ENCODE results near the gene MED12L. TPM values are rescaled to one million over a fixed set of nuclear protein-coding genes. Genes with fewer than 3 reads are reported as not detected.

Gene MED12L
- total and polyA plus RNA-seq, 9 donors, result 0.15 to 2.4 (median 0.75) TPM

- intact Hi-C loops (cut with DNase I), result no loop called here
- H3K4me3 ChIP-seq, result no peak overlapping the region
- H3K27me3 ChIP-seq, result no peaks in the 10 kb centered on the region
- no peaks in the 10 kb centered on the region for H3K9me3 ChIP-seq
- H3K4me1 ChIP-seq (ENCODE audit: insufficient read depth), result no peaks in the 10 kb centered on the region
- DNase-seq, result no peak
- H3K36me3 ChIP-seq, result no peaks in the 10 kb centered on the region
- no peak for TF ChIP-seq CTCF (IDR thresholded peaks at IDR 0.05)
- TF ChIP-seq POLR2A (IDR thresholded peaks at IDR 0.05), result no peak
- TF ChIP-seq EP300 (IDR thresholded peaks at IDR 0.05), result no peak
- H3K27ac ChIP-seq, result no peak overlapping the region
Observed at GRCh38 chr3:151318313-151318712, 232.8 kb downstream of the MED12L start.

GRCh38 chr3:151318991-151319390 is 233.5 kb downstream of the MED12L start:
- Histone ChIP-seq H3K27me3 (no peaks in the 10 kb centered on the region), H3K36me3 (no peaks in the 10 kb centered on the region), H3K9me3 (no peaks in the 10 kb centered on the region), H3K4me3 (no peak overlapping the region), H3K4me1 (ENCODE audit: insufficient read depth) (no peaks in the 10 kb centered on the region), H3K27ac (no peak overlapping the region)
- 88 to 93% (median 89%) methylated on average over 7 of the region's 7 CpGs for WGBS, 3 donors
- intact Hi-C loops (cut with DNase I), result no loop called here
- no peak for DNase-seq
- no peak for TF ChIP-seq CTCF (IDR thresholded peaks at IDR 0.05)
- no peak for TF ChIP-seq POLR2A (IDR thresholded peaks at IDR 0.05)
- TF ChIP-seq EP300 (IDR thresholded peaks at IDR 0.05), result no peak

GRCh38 chr3:151319628-151320027 is 234.2 kb downstream of the MED12L start:
- Histone ChIP-seq H3K36me3 (no peaks in the 10 kb centered on the region), H3K4me1 (ENCODE audit: insufficient read depth) (no peaks in the 10 kb centered on the region), H3K4me3 (no peak overlapping the region), H3K27ac (no peak overlapping the region), H3K9me3 (no peaks in the 10 kb centered on the region), H3K27me3 (no peaks in the 10 kb centered on the region)
- intact Hi-C loops (cut with DNase I), result no loop called here
- WGBS, 3 donors, result 72 to 81% (median 75%) methylated on average over 4 of the region's 4 CpGs
- no peak for DNase-seq
- no peak for TF ChIP-seq EP300 (IDR thresholded peaks at IDR 0.05)
- TF ChIP-seq CTCF (IDR thresholded peaks at IDR 0.05), result no peak
- no peak for TF ChIP-seq POLR2A (IDR thresholded peaks at IDR 0.05)

- intact Hi-C loops (cut with DNase I), result no loop called here
- Histone ChIP-seq H3K4me1 (ENCODE audit: insufficient read depth) (no peaks in the 10 kb centered on the region), H3K27me3 (no peaks in the 10 kb centered on the region), H3K27ac (no peak overlapping the region), H3K4me3 (no peak overlapping the region), H3K9me3 (no peaks in the 10 kb centered on the region), H3K36me3 (no peaks in the 10 kb centered on the region)
- WGBS, 3 donors, result 71 to 87% (median 80%) methylated on average over 2 of the region's 2 CpGs
- no peak for DNase-seq
- TF ChIP-seq CTCF (IDR thresholded peaks at IDR 0.05) (no peak), POLR2A (IDR thresholded peaks at IDR 0.05) (no peak), EP300 (IDR thresholded peaks at IDR 0.05) (no peak)
Observed at GRCh38 chr3:151320131-151320530, 234.7 kb downstream of the MED12L start.

- Histone ChIP-seq H3K36me3 (no peaks in the 10 kb centered on the region), H3K27ac (no peak overlapping the region), H3K27me3 (no peaks in the 10 kb centered on the region), H3K4me3 (no peak overlapping the region), H3K4me1 (ENCODE audit: insufficient read depth) (no peaks in the 10 kb centered on the region), H3K9me3 (no peaks in the 10 kb centered on the region)
- TF ChIP-seq CTCF (IDR thresholded peaks at IDR 0.05) (no peak), EP300 (IDR thresholded peaks at IDR 0.05) (no peak), POLR2A (IDR thresholded peaks at IDR 0.05) (no peak)
- no peak for DNase-seq
- 72 to 80% (median 74%) methylated on average over 1 of the region's 1 CpG for WGBS, 3 donors
- intact Hi-C loops (cut with DNase I), result no loop called here
Observed at GRCh38 chr3:151321526-151321925, 236.1 kb downstream of the MED12L start.

Measured in ovary (tissue), 9 donors.